Kidney epithelial cell (primary cell): Measurements from ENCODE around the gene MIPOL1. TPM values are rescaled to one million over a fixed set of nuclear protein-coding genes. Genes with fewer than 3 reads are reported as not detected.

Experiments used
- DNase-seq: peaks from one replicate; pipeline ENCODE4 v3.0.0-alpha.2; 2010; ENCODE audit warnings: low read depth
- H3K27me3 ChIP-seq: 2 replicates; pipeline ENCODE4 v1.6.0; 2011; ENCODE audit warnings: low read length; ENCODE audit not compliant: control insufficient read depth, insufficient read depth
- H3K36me3 ChIP-seq: 2 replicates; pipeline ENCODE4 v1.5.1; 2011; ENCODE audit warnings: low read length; ENCODE audit not compliant: control insufficient read depth, insufficient read depth
- H3K4me3 ChIP-seq: 2 replicates; pipeline ENCODE4 v1.5.1; 2011; ENCODE audit warnings: low read depth, mild to moderate bottlenecking, control low read depth, low read length
- CTCF ChIP-seq: IDR thresholded peaks from 2 replicates; pipeline ENCODE4 v1.5.1; 2011; ENCODE audit warnings: mild to moderate bottlenecking, moderate library complexity, low read length, control low read depth, inconsistent platforms; ENCODE audit not compliant: insufficient read depth, poor library complexity, severe bottlenecking
- total RNA-seq: library from RNA; depleted of rRNA; stranded (reverse); fragments of >200 nt; gene quantifications from 2 replicates; pipeline ENCODE4 v1.2.3, GENCODE V29; 2015

MIPOL1 gene
- total RNA-seq, 1 donor from 2014 or later: 7.1 TPM

GRCh38 chr14:37590428-37591139 is 392.8 kb downstream of the MIPOL1 start:
- no peak for TF ChIP-seq CTCF
- no peaks in the 10 kb centered on the region for H3K36me3 ChIP-seq
- peaks cover 75% of the 10 kb centered on the region for H3K27me3 ChIP-seq
- H3K4me3 ChIP-seq: no peak overlapping the region
- DNase-seq: no peak

GRCh38 chr14:37591311-37591940 is 393.7 kb downstream of the MIPOL1 start:
- DNase-seq: no peak
- Histone ChIP-seq H3K4me3 (no peak overlapping the region), H3K36me3 (no peaks in the 10 kb centered on the region), H3K27me3 (peaks cover 75% of the 10 kb centered on the region)
- peak; percentile 1 for TF ChIP-seq CTCF

- Histone ChIP-seq H3K27me3 (peaks cover 76% of the 10 kb centered on the region), H3K36me3 (no peaks in the 10 kb centered on the region), H3K4me3 (no peak overlapping the region)
- no peak for TF ChIP-seq CTCF
- no peak for DNase-seq
Measured at GRCh38 chr14:37591941-37592481, 394.3 kb downstream of the MIPOL1 start.

GRCh38 chr14:37592482-37593408 is 395.0 kb downstream of the MIPOL1 start:
- Histone ChIP-seq H3K4me3 (no peak overlapping the region), H3K36me3 (no peaks in the 10 kb centered on the region), H3K27me3 (peaks cover 76% of the 10 kb centered on the region)
- DNase-seq: no peak
- no peak for TF ChIP-seq CTCF

- Histone ChIP-seq H3K27me3 (peaks cover 76% of the 10 kb centered on the region), H3K36me3 (no peaks in the 10 kb centered on the region), H3K4me3 (no peak overlapping the region)
- no peak for DNase-seq
- no peak for TF ChIP-seq CTCF
Measured at GRCh38 chr14:37593511-37594237, 395.9 kb downstream of the MIPOL1 start.
